T-helper 1 cell treated with Interleukin-12 subunit alpha and Interleukin-12 subunit beta and Interleukin-4 antibody, amounts not matched to agents 30 ng/mL and 1 ng/mL, for 36 hours (primary cell): ENCODE data around the gene C9orf50. TPM values are rescaled to one million over a fixed set of nuclear protein-coding genes. Genes with fewer than 3 reads are reported as not detected.

Experiments used
- intact Hi-C: fragments of 100-400 bp; cut with micrococcal nuclease; formaldehyde crosslinking; loops from one replicate; pipeline ENCODE4 v1.15.1; 2024
- total RNA-seq: library from RNA; stranded (reverse); gene quantifications from 2 replicates; pipeline ENCODE4 v1.2.3, GENCODE V29; 2022

The C9orf50 gene
- total RNA-seq, 1 donor from 2014 or later = not detected

- intact Hi-C loops = no loop called here
Observed at GRCh38 chr9:129574911-129575585, 45.9 kb downstream of the C9orf50 start.

- intact Hi-C loops = no loop called here
Observed at GRCh38 chr9:129573977-129574376, 46.9 kb downstream of the C9orf50 start.

GRCh38 chr9:129572517-129572916 is 48.4 kb downstream of the C9orf50 start:
- intact Hi-C loops = no loop called here

GRCh38 chr9:129572052-129572425 is 48.9 kb downstream of the C9orf50 start:
- intact Hi-C loops = no loop called here

- intact Hi-C loops = no loop called here
Observed at GRCh38 chr9:129571298-129572051, 49.4 kb downstream of the C9orf50 start.

- intact Hi-C loops = no loop called here
Observed at GRCh38 chr9:129570450-129571297, 50.2 kb downstream of the C9orf50 start.

GRCh38 chr9:129569502-129570449 is 51.1 kb downstream of the C9orf50 start:
- intact Hi-C loops = no loop called here

GRCh38 chr9:129568560-129569501 is 52.1 kb downstream of the C9orf50 start:
- intact Hi-C loops = no loop called here

GRCh38 chr9:129567842-129568559 is 52.9 kb downstream of the C9orf50 start:
- intact Hi-C loops = no loop called here

- intact Hi-C loops = no loop called here
Observed at GRCh38 chr9:129567329-129567728, 53.6 kb downstream of the C9orf50 start.

GRCh38 chr9:129566563-129567266 is 54.2 kb downstream of the C9orf50 start:
- intact Hi-C loops = no loop called here

GRCh38 chr9:129562917-129563316 is 58.0 kb downstream of the C9orf50 start:
- intact Hi-C loops = no loop called here

GRCh38 chr9:129562514-129562913 is 58.4 kb downstream of the C9orf50 start:
- intact Hi-C loops = no loop called here

Other genes with a start within 250 kb of the C9orf50 start
- gene NTMT1, start 5.1 kb upstream of the C9orf50 start, total RNA-seq = 33.7 and 35.4 TPM in 2 replicates
- gene ASB6, start 21.1 kb upstream of the C9orf50 start, total RNA-seq = 27.9 and 28.1 TPM in 2 replicates
- gene PRRX2, start 44.5 kb upstream of the C9orf50 start, total RNA-seq = 1.5 and 1.6 TPM in 2 replicates
- 0.12 TPM in 1 of 2 replicates, not detected in the other for gene PTGES, start 131.9 kb upstream of the C9orf50 start, total RNA-seq
- gene TOR1B, start 182.1 kb upstream of the C9orf50 start, total RNA-seq = 28.0 and 30.8 TPM in 2 replicates
- 59.7 and 63.5 TPM in 2 replicates for gene TOR1A, start 203.0 kb upstream of the C9orf50 start, total RNA-seq
- gene C9orf78, start 214.2 kb upstream of the C9orf50 start, total RNA-seq = 74.7 and 76.0 TPM in 2 replicates
- gene USP20, start 214.4 kb upstream of the C9orf50 start, total RNA-seq = 107 and 108 TPM in 2 replicates